Tibial nerve (tissue), 4 donors: ENCODE measurements around the gene KCNK4. TPM values are rescaled to one million over a fixed set of nuclear protein-coding genes. Genes with fewer than 3 reads are reported as not detected.
A peak's percentile ranks its signal among the peaks of the same experiment; 100 is the strongest.
"Not testable (repeated sequence)": the region's sequence is repeated elsewhere in the genome, so short reads cannot be mapped to it uniquely, and the experiment has no call there.

Experiments
- DNase-seq, 2 donors: peaks; one replicate each; pipeline ENCODE4 v3.0.0-alpha.2; 2019; ENCODE audit warnings: low spot score in 2 of 2
- H3K27ac ChIP-seq, 4 donors: fragments of 200-600 bp; sonication (generic) in 3 of 4; one replicate each; pipeline ENCODE4 v1.5.1; 2017 to 2019; ENCODE audit warnings: mild to moderate bottlenecking in 1 of 4
- H3K27me3 ChIP-seq, 2 donors: fragments of 200-600 bp; sonication (generic) in 1 of 2; one replicate each; pipeline versions ENCODE4 v1.5.1 to v1.6.0; 2017 to 2019
- H3K36me3 ChIP-seq, 3 donors: fragments of 200-600 bp; sonication (generic); one replicate each; pipeline ENCODE4 v1.5.1; 2018 to 2019
- H3K4me1 ChIP-seq, 4 donors: fragments of 200-600 bp; sonication (generic) in 3 of 4; one replicate each; pipeline ENCODE4 v1.5.1; 2017 to 2019
- H3K4me3 ChIP-seq, 4 donors: fragments of 200-600 bp; sonication (generic) in 3 of 4; one replicate each; pipeline ENCODE4 v1.5.1; 2017 to 2019; ENCODE audit warnings: mild to moderate bottlenecking in 1 of 4, moderate library complexity in 1 of 4
- H3K9me3 ChIP-seq, 4 donors: fragments of 200-600 bp; sonication (generic) in 3 of 4; one replicate each; pipeline ENCODE4 v1.5.1; 2017 to 2019
- EP300 ChIP-seq, 2 donors: sonication (generic); formaldehyde crosslinking; IDR thresholded peaks; one replicate each; pipeline ENCODE4 v1.6.1; 2017; ENCODE audit warnings: antibody characterized with exemption in 2 of 2, mild to moderate bottlenecking in 1 of 2
- POLR2A ChIP-seq, 2 donors: fragments of 450-650 bp; IDR thresholded peaks; one replicate each; pipeline ENCODE4 v1.6.1; 2017; ENCODE audit warnings: antibody characterized with exemption in 2 of 2, mild to moderate bottlenecking in 2 of 2, moderate library complexity in 2 of 2
- WGBS, 2 donors: methylation state at CpG; one replicate each; pipeline ENCODE4 v1.1.5; 2018; 5-methylcytosine and 5-hydroxymethylcytosine counted together
- total RNA-seq, 4 donors: library from RNA; depleted of rRNA; stranded (reverse); fragments of >200 nt; gene quantifications; one replicate each; pipeline ENCODE4 v1.1.0, GENCODE V29; 2016
- TF ChIP-seq, protein P1 (sequence below), 5 experiments: fragments of 200-600 bp in 3 of 5; fragments of 450-650 bp in 2 of 5; sonication (generic) in 3 of 5; IDR thresholded peaks; one replicate each; pipeline ENCODE4 v1.5.1; 2016 to 2019; ENCODE audit warnings: antibody characterized with exemption in 5 of 5, mild to moderate bottlenecking in 3 of 5, moderate library complexity in 2 of 5

The KCNK4 gene
- total RNA-seq, 4 donors from 2014 or later, result 1.2 TPM; not detected in 3

GRCh38 chr11:64313491-64314145, 22.5 kb downstream of the KCNK4 start:
- no peaks in the 10 kb centered on the region for H3K9me3 ChIP-seq
- peaks cover 0 to 17% (median 6%) of the 10 kb centered on the region in 4 donors for H3K4me1 ChIP-seq
- H3K4me3 ChIP-seq, result no peak overlapping the region
- no peak for DNase-seq
- H3K36me3 ChIP-seq, result peaks cover 0 to 35% (median 8%) of the 10 kb centered on the region in 3 donors
- WGBS, 2 donors, result 77 to 80% methylated on average over 18 of the region's 18 CpGs
- H3K27ac ChIP-seq, result peak overlapping the region in 3 of 4 donors; percentile 17 to 56 (median 50)
- TF ChIP-seq, protein P1, sequence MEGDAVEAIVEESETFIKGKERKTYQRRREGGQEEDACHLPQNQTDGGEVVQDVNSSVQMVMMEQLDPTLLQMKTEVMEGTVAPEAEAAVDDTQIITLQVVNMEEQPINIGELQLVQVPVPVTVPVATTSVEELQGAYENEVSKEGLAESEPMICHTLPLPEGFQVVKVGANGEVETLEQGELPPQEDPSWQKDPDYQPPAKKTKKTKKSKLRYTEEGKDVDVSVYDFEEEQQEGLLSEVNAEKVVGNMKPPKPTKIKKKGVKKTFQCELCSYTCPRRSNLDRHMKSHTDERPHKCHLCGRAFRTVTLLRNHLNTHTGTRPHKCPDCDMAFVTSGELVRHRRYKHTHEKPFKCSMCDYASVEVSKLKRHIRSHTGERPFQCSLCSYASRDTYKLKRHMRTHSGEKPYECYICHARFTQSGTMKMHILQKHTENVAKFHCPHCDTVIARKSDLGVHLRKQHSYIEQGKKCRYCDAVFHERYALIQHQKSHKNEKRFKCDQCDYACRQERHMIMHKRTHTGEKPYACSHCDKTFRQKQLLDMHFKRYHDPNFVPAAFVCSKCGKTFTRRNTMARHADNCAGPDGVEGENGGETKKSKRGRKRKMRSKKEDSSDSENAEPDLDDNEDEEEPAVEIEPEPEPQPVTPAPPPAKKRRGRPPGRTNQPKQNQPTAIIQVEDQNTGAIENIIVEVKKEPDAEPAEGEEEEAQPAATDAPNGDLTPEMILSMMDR (IDR thresholded peaks at IDR 0.05), result no peak
- TF ChIP-seq POLR2A (IDR thresholded peaks at IDR 0.05) (no peak), EP300 (IDR thresholded peaks at IDR 0.05) (no peak)
- no peaks in the 10 kb centered on the region for H3K27me3 ChIP-seq

DNA sequence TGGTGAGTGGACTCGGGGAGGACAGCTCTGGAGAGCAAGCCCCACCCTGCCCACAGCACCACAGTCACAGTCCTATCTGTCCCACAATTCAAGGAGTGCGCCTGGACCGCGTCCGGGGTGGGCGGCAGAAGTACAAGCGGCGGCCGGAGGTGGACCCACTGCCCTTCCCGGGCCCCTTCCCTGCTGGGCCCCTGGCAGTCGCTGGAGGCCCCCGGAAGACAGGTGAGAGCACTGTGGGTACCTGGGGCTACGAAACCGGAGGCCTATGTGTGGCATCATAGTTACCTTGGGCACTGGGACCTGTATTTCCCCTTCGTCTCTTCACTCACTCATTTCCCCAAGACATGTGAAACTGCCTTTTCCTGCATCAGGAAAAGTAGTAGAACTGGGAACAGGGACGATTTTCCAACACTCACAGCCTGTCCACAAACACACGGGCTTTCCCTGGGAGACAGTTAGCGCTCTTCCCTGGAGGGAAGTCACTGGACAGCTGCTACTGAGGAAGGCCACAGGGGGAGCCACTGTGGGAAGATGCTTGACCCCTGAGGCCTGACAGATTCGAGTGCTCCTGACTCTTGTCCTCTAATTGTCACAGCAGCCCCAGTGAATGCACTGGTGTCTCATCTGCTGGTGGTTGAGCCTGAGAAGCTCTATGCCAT, 23.2 kb downstream of the KCNK4 start:
- WGBS, 2 donors, result 78 to 82% methylated on average over 19 of the region's 19 CpGs
- H3K27ac ChIP-seq, result peak overlapping the region in 3 of 4 donors; percentile 17 to 56 (median 50)
- TF ChIP-seq POLR2A (IDR thresholded peaks at IDR 0.05) (no peak), EP300 (IDR thresholded peaks at IDR 0.05) (no peak)
- TF ChIP-seq, protein P1 (IDR thresholded peaks at IDR 0.05), result no peak
- H3K36me3 ChIP-seq, result peaks cover 0 to 32% (median 8%) of the 10 kb centered on the region in 3 donors
- H3K4me3 ChIP-seq, result no peak overlapping the region
- H3K4me1 ChIP-seq, result peaks cover 0 to 24% (median 9%) of the 10 kb centered on the region in 4 donors
- DNase-seq, result no peak
- H3K9me3 ChIP-seq, result no peaks in the 10 kb centered on the region
- H3K27me3 ChIP-seq, result no peaks in the 10 kb centered on the region

DNA sequence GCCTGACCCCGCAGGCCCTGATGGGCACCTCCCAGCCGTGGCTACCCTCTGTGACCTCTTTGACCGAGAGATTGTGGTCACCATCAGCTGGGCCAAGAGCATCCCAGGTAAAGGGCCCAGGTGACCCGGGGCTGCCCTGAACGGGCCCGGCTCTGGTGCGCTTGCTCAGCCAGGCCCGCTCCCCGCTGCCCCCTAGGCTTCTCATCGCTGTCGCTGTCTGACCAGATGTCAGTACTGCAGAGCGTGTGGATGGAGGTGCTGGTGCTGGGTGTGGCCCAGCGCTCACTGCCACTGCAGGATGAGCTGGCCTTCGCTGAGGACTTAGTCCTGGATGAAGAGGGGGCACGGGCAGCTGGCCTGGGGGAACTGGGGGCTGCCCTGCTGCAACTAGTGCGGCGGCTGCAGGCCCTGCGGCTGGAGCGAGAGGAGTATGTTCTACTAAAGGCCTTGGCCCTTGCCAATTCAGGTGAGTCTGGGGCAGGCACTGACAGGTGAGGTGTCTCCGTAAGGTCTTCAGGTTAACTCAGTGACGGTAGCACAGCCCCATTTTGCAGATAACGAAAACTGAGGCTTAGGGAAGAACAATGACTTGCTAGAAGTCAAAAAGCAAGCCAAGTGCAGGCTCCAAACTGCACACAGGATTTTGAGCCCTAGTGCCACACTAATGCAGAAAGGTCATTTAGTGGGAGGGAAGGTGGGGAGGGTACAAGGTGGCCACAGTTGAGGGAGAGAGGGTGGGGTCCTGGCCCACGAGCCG, 23.9 kb downstream of the KCNK4 start:
- no peak overlapping the region for H3K4me3 ChIP-seq
- DNase-seq, result no peak
- H3K27ac ChIP-seq, result no peak overlapping the region
- H3K9me3 ChIP-seq, result no peaks in the 10 kb centered on the region
- no peaks in the 10 kb centered on the region for H3K27me3 ChIP-seq
- 82 to 91% methylated on average over 12 to 20 of the region's 24 CpGs for WGBS, 2 donors
- H3K4me1 ChIP-seq, result peaks cover 0 to 29% (median 13%) of the 10 kb centered on the region in 4 donors
- TF ChIP-seq POLR2A (IDR thresholded peaks at IDR 0.05), result no peak
- TF ChIP-seq, protein P1 (IDR thresholded peaks at IDR 0.05), result no peak
- TF ChIP-seq EP300 (IDR thresholded peaks at IDR 0.05), result no peak
- peaks cover 0 to 39% (median 8%) of the 10 kb centered on the region in 3 donors for H3K36me3 ChIP-seq

- peak overlapping the region in 1 of 4 donors; percentile 96 for H3K4me3 ChIP-seq
- H3K9me3 ChIP-seq, DNase-seq, H3K27me3 ChIP-seq: not testable (repeated sequence)
- 69 to 77% methylated on average over 16 to 23 of the region's 25 CpGs for WGBS, 2 donors
- peaks cover 0 to 29% (median 13%) of the 10 kb centered on the region in 4 donors for H3K4me1 ChIP-seq
- peaks cover 0 to 48% (median 13%) of the 10 kb centered on the region in 3 donors for H3K36me3 ChIP-seq
- peak overlapping the region in 2 of 4 donors; percentile 96 to 98 for H3K27ac ChIP-seq
Observed at GRCh38 chr11:64315667-64316526, 24.8 kb downstream of the KCNK4 start.
